GM06990 (cell line): ENCODE measurements around the gene TUG1.

Source experiments
- DNase-seq: peaks from one replicate; pipeline ENCODE4 v3.0.0-alpha.2; 2011; ENCODE audit not compliant: insufficient read length; ENCODE audit errors: extremely low read depth
- H3K27me3 ChIP-seq: replicated peaks from 2 replicates; pipeline ENCODE4 v1.6.0; 2011; ENCODE audit warnings: low read length; ENCODE audit not compliant: control insufficient read depth, insufficient read depth
- H3K36me3 ChIP-seq: 2 replicates; pipeline ENCODE4 v1.5.1; 2011; ENCODE audit warnings: low read length; ENCODE audit not compliant: control insufficient read depth, insufficient read depth
- H3K4me3 ChIP-seq: replicated peaks from 2 replicates; pipeline ENCODE4 v1.5.1; 2011; ENCODE audit warnings: low read depth, mild to moderate bottlenecking, control low read depth, low read length
- CTCF ChIP-seq: IDR thresholded peaks from 2 replicates; pipeline ENCODE4 v1.5.1; 2011; ENCODE audit warnings: low read length, control low read depth, mild to moderate bottlenecking, inconsistent platforms; ENCODE audit not compliant: insufficient read depth, poor library complexity, severe bottlenecking

The TUG1 gene

GRCh38 chr22:30923168-30923900 is 45.7 kb upstream of the TUG1 start:
- Histone ChIP-seq H3K4me3 (no peak overlapping the region), H3K27me3 (no peaks in the 10 kb centered on the region), H3K36me3 (peaks cover 16% of the 10 kb centered on the region)
- DNase-seq: no peak
- TF ChIP-seq CTCF: no peak

GRCh38 chr22:30925667-30926066 is 43.4 kb upstream of the TUG1 start:
- DNase-seq: no peak
- Histone ChIP-seq H3K27me3 (no peaks in the 10 kb centered on the region), H3K4me3 (no peak overlapping the region), H3K36me3 (peaks cover 17% of the 10 kb centered on the region)
- TF ChIP-seq CTCF: no peak

- no peak for DNase-seq
- Histone ChIP-seq H3K36me3 (peaks cover 27% of the 10 kb centered on the region), H3K27me3 (no peaks in the 10 kb centered on the region), H3K4me3 (no peak overlapping the region)
- TF ChIP-seq CTCF: no peak
Measured at GRCh38 chr22:30926706-30927105, 42.4 kb upstream of the TUG1 start.

- no peaks in the 10 kb centered on the region for H3K27me3 ChIP-seq
- no peak for DNase-seq
- TF ChIP-seq CTCF: no peak
- H3K4me3 ChIP-seq: no peak overlapping the region
- H3K36me3 ChIP-seq: peaks cover 34% of the 10 kb centered on the region
Measured at GRCh38 chr22:30927806-30928205, 41.3 kb upstream of the TUG1 start.

GRCh38 chr22:30928401-30928800 is 40.7 kb upstream of the TUG1 start:
- H3K27me3 ChIP-seq: no peaks in the 10 kb centered on the region
- DNase-seq: no peak
- H3K4me3 ChIP-seq: no peak overlapping the region
- H3K36me3 ChIP-seq: peaks cover 37% of the 10 kb centered on the region
- no peak for TF ChIP-seq CTCF

- Histone ChIP-seq H3K27me3 (no peaks in the 10 kb centered on the region), H3K4me3 (no peak overlapping the region), H3K36me3 (peaks cover 52% of the 10 kb centered on the region)
- no peak for TF ChIP-seq CTCF
- no peak for DNase-seq
Measured at GRCh38 chr22:30930228-30930627, 38.8 kb upstream of the TUG1 start.
